GM12864 (cell line): ENCODE data around the gene HSPBAP1.
"Not testable (repeated sequence)": the region's sequence is repeated elsewhere in the genome, so short reads cannot be mapped to it uniquely, and the experiment has no call there.

Experiments used
- DNase-seq: peaks from one replicate; pipeline ENCODE4 v3.0.0-alpha.2; 2011; ENCODE audit warnings: low read depth
- H3K4me3 ChIP-seq: 2 replicates; pipeline ENCODE4 v1.5.1; 2011; ENCODE audit warnings: mild to moderate bottlenecking, low read depth, low read length, control low read depth
- TF ChIP-seq, protein P1 (sequence below): IDR thresholded peaks from 2 replicates; pipeline ENCODE4 v1.5.1; 2011; ENCODE audit warnings: low read depth, mild to moderate bottlenecking, moderate library complexity, low read length, control low read depth, inconsistent platforms; ENCODE audit errors: missing control alignments

HSPBAP1 gene

DNA sequence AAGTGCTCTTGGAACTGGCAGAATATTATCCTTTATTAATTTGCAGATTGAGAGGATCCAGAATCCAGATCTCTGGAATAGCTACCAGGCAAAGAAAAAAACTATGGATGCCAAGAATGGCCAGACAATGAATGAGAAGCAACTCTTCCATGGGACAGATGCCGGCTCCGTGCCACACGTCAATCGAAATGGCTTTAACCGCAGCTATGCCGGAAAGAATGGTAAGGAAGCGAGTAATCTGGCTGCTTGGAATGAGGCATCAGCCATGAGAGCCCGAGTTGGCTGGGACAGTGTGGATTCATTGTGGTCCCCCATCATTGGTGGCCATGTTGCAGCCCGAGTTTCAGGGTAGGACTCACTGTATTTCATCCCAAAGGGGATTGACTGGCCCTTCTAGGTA lies 65.9 kb downstream of the HSPBAP1 start:
- TF ChIP-seq, protein P1, sequence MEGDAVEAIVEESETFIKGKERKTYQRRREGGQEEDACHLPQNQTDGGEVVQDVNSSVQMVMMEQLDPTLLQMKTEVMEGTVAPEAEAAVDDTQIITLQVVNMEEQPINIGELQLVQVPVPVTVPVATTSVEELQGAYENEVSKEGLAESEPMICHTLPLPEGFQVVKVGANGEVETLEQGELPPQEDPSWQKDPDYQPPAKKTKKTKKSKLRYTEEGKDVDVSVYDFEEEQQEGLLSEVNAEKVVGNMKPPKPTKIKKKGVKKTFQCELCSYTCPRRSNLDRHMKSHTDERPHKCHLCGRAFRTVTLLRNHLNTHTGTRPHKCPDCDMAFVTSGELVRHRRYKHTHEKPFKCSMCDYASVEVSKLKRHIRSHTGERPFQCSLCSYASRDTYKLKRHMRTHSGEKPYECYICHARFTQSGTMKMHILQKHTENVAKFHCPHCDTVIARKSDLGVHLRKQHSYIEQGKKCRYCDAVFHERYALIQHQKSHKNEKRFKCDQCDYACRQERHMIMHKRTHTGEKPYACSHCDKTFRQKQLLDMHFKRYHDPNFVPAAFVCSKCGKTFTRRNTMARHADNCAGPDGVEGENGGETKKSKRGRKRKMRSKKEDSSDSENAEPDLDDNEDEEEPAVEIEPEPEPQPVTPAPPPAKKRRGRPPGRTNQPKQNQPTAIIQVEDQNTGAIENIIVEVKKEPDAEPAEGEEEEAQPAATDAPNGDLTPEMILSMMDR = no peak
- H3K4me3 ChIP-seq = no peak overlapping the region
- no peak for DNase-seq

DNA sequence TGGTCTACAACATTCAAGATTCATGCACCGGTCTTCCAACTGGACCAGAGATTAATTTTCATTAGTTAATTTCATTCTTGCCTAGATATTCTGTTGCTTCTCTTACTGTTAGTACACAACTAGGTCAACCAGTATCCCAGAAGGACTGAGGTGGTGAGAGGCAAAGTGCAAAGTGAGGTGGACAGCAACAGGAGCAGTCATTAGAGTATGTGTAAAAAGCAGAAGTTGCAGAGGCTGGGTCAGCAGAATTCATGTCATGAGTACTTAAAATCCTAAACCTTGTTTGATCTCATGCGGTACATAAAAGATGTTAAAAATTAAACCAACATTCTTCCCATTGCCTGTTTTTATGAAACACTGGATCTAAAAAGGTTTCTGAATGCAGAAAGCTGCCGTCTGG lies 66.3 kb downstream of the HSPBAP1 start:
- no peak overlapping the region for H3K4me3 ChIP-seq
- DNase-seq = no peak
- TF ChIP-seq, protein P1 = no peak

DNA sequence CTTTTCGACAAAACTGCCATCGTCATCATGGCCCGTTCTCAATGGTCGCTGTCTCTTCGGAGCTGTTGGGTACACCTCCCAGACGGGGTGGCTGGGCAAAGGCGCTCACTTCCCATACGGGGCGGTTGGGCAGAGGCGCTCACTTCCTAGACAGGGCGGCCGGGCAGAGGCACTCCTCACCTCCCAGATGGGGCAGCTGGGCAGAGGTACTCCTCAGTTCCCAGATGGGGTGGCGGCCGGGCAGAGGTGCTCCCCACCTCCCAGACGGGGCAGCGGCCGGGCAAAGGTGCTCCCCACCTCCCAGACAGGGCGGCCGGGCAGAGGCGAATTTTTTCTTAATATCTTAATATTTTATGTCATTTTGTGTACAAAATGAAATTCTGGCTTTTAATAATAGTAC lies 68.5 kb downstream of the HSPBAP1 start:
- no peak overlapping the region for H3K4me3 ChIP-seq
- no peak for DNase-seq
- TF ChIP-seq, protein P1 = no peak

DNA sequence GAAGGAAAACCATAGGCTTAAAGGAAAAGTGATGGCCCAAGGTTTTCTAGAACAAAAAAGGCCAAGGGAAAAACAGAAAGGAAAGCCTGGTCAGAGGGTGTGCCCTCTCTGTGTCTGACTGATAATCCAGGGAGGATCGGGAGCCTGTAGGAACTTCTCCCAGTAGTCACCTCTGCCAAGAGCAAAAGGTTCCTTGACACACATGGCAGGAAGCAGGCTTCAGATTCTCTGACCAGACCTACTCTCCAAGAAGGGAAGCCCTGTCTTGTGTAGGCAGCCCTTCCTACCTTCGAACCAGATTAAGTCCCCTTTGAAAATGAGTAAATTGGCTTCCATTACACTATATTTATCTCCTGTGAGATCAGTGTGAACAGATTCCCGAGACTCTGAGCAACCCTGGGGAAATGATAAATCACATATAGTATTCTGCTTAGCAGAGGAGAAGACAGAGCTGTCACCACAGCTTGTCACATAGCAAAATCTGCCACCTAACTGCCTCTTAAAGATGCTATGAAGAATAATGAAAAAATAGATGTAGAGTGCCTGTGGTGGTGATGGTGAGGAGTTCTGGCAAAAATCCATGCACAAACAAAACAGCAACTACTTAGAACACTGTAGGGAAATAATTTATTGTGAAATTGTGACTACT lies 74.2 kb downstream of the HSPBAP1 start:
- TF ChIP-seq, protein P1 = no peak

DNA sequence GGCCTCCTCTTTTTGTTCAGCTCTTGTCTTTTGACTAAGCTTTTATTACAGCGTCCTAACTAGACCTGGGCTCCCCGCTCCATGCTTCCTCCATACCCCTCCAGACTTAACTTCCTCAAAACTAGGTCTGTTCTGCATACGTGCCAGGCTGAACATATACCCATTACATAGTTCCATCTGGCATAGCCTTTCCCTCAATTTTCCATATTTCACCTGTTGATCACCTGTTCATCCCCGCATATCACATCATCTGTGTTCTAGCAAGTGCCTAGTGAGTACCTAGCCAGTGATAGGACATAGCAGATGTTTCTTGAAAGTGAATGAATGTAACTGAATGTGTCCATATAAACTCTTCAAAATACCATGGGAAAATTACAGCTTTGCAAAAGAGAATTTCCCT lies 77.0 kb downstream of the HSPBAP1 start:
- TF ChIP-seq, protein P1 = no peak
- no peak overlapping the region for H3K4me3 ChIP-seq
- no peak for DNase-seq

More for the DNA sequence above, 74.2 kb downstream of the HSPBAP1 start:
- no peak overlapping the region for H3K4me3 ChIP-seq
- no peak for DNase-seq

DNA sequence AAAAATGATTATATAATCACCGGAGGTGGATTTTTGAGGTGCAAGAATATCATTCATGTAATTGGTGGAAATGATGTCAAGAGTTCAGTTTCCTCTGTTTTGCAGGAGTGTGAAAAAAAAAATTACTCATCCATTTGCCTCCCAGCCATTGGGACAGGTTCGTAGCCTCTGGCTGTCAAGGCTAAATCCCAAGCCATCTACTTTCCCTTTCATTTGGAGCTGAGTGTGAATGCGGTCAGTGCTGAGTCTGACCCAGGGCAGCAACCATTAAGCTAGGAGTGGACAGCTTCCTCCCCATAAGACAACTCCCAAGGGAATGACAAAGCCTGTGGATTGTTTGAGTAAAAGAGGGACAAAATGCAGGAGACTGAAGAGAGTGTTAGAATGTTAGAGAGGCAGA lies 79.4 kb downstream of the HSPBAP1 start:
- no peak for DNase-seq
- TF ChIP-seq, protein P1 = no peak
- H3K4me3 ChIP-seq = no peak overlapping the region

DNA sequence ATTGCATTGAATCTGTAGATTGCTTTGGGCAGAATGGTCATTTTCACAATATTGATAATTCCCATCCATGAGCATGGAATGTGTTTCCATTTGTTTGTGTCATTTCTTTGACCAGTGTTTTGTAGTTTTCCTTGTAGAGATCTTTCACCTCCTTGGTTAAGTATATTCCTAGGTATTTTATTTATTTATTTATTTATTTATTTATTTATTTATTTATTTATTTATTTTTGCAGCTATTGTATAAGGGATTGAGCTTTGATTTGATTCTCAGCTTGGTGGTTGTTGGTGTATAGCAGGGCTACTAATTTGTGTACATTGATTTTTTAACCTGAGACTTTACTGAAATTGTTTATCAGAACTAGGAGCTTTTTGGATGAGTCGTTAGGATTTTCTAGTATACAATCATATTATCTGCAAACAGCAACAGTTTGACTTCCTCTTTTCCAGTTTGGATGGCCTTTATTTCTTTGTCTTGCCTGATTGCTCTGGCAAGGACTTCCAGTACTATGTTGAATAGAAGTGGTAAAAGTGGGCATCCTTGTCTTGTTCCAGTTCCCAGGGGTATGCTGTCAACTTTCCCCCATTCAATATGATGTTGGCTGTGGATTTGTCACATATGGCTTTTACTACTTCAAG lies 82.9 kb downstream of the HSPBAP1 start:
- not testable (repeated sequence) for DNase-seq, H3K4me3 ChIP-seq
